ENCODE results near the gene KIAA1755.

GRCh38 chr20:38220587-38221118, 39.9 kb downstream of the KIAA1755 start:
- no peak for TF ChIP-seq IRF3 (IDR thresholded peaks at IDR 0.05)
- no peak for TF ChIP-seq TCF12 (IDR thresholded peaks at IDR 0.05; ENCODE audit: low read depth, low read length)
- no peak for TF ChIP-seq CTCF (IDR thresholded peaks at IDR 0.05 in 2 of 3, conservative IDR thresholded peaks at IDR 0.05 in 1 of 3; ENCODE audit: control insufficient read depth in 2 of 3, extremely low read depth in 1 of 3, insufficient read depth in 1 of 3, low read depth in 3 of 3, low read length in 3 of 3)
- TF ChIP-seq EZH2 (IDR thresholded peaks at IDR 0.05; ENCODE audit: borderline replicate concordance, control insufficient read depth, low read depth, low read length) = no peak
- TF ChIP-seq SIN3A (IDR thresholded peaks at IDR 0.05; ENCODE audit: low read depth, low read length) = no peak
- TF ChIP-seq ESRRA (IDR thresholded peaks at IDR 0.05; ENCODE audit: low read length) = no peak

Data from GM12878 (cell line).